Tibial artery (tissue), 4 donors: Measurements from ENCODE around the gene ASCC1.
"Not testable (repeated sequence)": the region's sequence is repeated elsewhere in the genome, so short reads cannot be mapped to it uniquely, and the experiment has no call there.

Source experiments
- DNase-seq, 2 donors: peaks; one replicate each; pipeline ENCODE4 v3.0.0-alpha.2; 2019
- H3K27ac ChIP-seq, 2 donors: fragments of 200-600 bp; sonication (generic) in 1 of 2; 1 replicate in 1 of 2; 2 replicates in 1 of 2; pipeline ENCODE4 v1.5.1; 2018 to 2019; ENCODE audit warnings: mild to moderate bottlenecking in 1 of 2
- H3K27me3 ChIP-seq, 2 donors: fragments of 200-600 bp; sonication (generic) in 1 of 2; one replicate each; pipeline versions ENCODE4 v1.5.1 to v1.6.0; 2016 to 2019
- H3K36me3 ChIP-seq, 3 donors: fragments of 200-600 bp; sonication (generic) in 2 of 3; one replicate each; pipeline ENCODE4 v1.5.1; 2016 to 2019; ENCODE audit warnings: mild to moderate bottlenecking in 2 of 3
- H3K4me1 ChIP-seq, 4 donors: fragments of 200-600 bp; sonication (generic) in 2 of 4; 1 replicate in 3 of 4; 2 replicates in 1 of 4; pipeline ENCODE4 v1.5.1; 2016 to 2019
- H3K4me3 ChIP-seq, 2 donors: fragments of 200-600 bp; sonication (generic) in 1 of 2; 1 replicate in 1 of 2; 2 replicates in 1 of 2; pipeline ENCODE4 v1.5.1; 2018 to 2019; ENCODE audit warnings: mild to moderate bottlenecking in 2 of 2
- H3K9me3 ChIP-seq, 3 donors: fragments of 200-600 bp; sonication (generic) in 1 of 3; one replicate each; pipeline ENCODE4 v1.5.1; 2016 to 2019
- intact Hi-C: fragments of 100-400 bp; cut with DNase I; formaldehyde crosslinking; loops from one replicate; pipeline ENCODE4 v1.15.0; 2023; ENCODE audit warnings: low total_unique reads
- TF ChIP-seq, protein P1 (sequence below), 2 experiments: fragments of 200-600 bp in 1 of 2; fragments of 450-650 bp in 1 of 2; IDR thresholded peaks; one replicate each; pipeline ENCODE4 v1.5.1; 2017 to 2019; ENCODE audit warnings: antibody characterized with exemption in 2 of 2, mild to moderate bottlenecking in 1 of 2, moderate library complexity in 1 of 2

Gene ASCC1

DNA sequence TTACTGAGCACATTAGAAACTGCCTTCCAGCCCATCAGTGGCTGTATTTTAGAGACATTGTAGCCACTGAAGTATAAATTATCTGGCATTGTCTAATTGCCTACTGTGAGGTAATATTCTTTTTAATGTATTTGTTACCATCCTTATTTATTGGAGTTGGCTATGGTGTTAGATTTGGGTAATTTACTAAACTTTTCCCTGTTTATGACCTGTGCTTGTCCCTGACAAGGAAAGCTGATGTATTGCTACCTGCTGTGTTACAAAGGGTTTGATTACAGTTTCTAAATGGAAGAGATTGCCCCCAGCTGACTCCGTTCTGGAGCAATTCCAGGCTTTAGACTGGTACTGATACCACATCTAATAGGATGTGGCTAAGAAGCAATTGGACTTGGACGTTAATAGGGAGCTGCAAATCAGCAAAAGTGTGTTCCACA, 12.3 kb upstream of the ASCC1 start:
- Histone ChIP-seq H3K27ac (peak overlapping the region; percentile 79 to 92), H3K27me3 (no peaks in the 10 kb centered on the region), H3K36me3 (peaks cover 33 to 50% (median 47%) of the 10 kb centered on the region in 3 donors), H3K9me3 (no peaks in the 10 kb centered on the region), H3K4me1 (peaks cover 0 to 75% (median 44%) of the 10 kb centered on the region in 4 donors), H3K4me3 (no peak overlapping the region)
- DNase-seq, result peak in 1 of 2 donors; percentile 20
- intact Hi-C loops, result no loop called here
- TF ChIP-seq, protein P1, sequence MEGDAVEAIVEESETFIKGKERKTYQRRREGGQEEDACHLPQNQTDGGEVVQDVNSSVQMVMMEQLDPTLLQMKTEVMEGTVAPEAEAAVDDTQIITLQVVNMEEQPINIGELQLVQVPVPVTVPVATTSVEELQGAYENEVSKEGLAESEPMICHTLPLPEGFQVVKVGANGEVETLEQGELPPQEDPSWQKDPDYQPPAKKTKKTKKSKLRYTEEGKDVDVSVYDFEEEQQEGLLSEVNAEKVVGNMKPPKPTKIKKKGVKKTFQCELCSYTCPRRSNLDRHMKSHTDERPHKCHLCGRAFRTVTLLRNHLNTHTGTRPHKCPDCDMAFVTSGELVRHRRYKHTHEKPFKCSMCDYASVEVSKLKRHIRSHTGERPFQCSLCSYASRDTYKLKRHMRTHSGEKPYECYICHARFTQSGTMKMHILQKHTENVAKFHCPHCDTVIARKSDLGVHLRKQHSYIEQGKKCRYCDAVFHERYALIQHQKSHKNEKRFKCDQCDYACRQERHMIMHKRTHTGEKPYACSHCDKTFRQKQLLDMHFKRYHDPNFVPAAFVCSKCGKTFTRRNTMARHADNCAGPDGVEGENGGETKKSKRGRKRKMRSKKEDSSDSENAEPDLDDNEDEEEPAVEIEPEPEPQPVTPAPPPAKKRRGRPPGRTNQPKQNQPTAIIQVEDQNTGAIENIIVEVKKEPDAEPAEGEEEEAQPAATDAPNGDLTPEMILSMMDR (IDR thresholded peaks at IDR 0.05), result no peak

DNA sequence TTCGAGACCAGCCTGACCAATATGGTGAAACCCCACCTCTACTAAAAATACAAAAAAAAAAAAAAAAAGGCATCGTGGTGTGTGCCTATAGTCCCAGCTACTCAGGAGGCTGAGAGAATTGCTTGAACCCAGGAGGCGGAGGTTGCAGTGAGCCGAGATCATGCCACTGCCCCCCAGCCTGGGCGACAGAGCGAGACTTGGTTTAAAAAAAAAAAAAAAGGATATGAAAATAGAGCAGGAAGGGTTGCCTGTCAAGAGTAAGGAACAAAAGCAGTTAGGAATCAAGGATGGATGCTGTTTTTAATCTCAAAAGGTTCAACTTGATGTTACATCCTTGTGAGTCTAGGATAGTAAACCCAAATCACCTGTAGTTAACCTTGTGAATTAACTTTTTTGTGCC, 11.8 kb upstream of the ASCC1 start:
- Histone ChIP-seq H3K36me3 (peaks cover 28 to 45% (median 42%) of the 10 kb centered on the region in 3 donors), H3K27me3 (no peaks in the 10 kb centered on the region), H3K27ac (peak overlapping the region; percentile 79 to 92), H3K4me1 (peaks cover 0 to 80% (median 46%) of the 10 kb centered on the region in 4 donors), H3K9me3 (no peaks in the 10 kb centered on the region), H3K4me3 (no peak overlapping the region)
- TF ChIP-seq, protein P1 (IDR thresholded peaks at IDR 0.05), result no peak
- intact Hi-C loops, result no loop called here
- peak in 1 of 2 donors; percentile 40 for DNase-seq

DNA sequence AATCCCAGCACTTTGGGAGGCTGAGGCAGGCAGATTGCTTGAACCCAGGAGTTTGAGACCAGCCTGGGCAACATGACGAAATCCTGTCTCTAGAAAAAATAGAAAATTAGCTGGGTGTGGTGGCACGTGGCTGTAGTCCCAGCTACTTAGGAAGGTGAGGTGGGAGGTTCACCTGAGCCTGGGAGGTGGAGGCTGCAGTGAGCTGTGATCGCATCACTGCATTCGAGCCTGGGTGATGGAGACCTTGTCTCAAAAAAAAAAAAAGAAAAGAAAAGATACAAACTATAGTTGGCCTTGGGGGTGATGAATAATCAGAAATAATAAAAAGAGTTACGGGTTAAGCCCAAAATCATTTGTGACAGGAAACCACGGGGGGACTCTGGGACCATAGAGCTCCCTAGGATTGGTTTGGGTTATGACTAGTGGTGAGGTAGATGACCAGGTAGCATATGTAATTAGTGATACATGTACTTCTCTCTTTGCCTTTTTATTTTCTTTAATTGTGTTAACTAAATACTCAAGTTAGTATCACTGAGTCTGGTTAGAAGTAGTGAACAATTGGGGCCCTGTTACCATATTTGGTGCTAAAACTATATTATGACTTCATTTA, 10.4 kb upstream of the ASCC1 start:
- no peaks in the 10 kb centered on the region for H3K9me3 ChIP-seq
- H3K27ac ChIP-seq, result peak overlapping the region; percentile 79 to 92
- peaks cover 23 to 35% (median 34%) of the 10 kb centered on the region in 3 donors for H3K36me3 ChIP-seq
- no peaks in the 10 kb centered on the region for H3K27me3 ChIP-seq
- intact Hi-C loops, result no loop called here
- H3K4me1 ChIP-seq, result peaks cover 0 to 89% (median 47%) of the 10 kb centered on the region in 4 donors
- peak in 1 of 2 donors; percentile 32 for DNase-seq
- TF ChIP-seq, protein P1 (IDR thresholded peaks at IDR 0.05), result no peak
- no peak overlapping the region for H3K4me3 ChIP-seq

DNA sequence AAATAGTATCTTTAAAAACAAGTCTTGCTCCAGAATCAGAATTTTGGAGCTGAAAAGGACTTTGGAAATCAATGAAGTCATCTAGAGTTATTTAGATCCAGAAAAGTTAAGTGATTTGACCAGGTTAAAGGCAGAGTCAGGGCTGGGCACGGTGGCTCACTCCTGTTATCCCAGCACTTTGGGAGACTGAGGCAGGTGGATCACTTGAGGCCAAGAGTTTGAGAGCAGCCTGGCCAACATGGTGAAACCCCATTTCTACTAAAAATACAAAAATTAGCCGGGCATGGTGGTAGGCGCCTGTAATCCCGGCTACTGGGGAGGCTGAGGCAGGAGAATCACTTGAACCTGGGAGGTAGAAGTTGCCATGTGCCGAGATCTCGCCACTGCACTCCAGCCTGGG, 8.1 kb upstream of the ASCC1 start:
- peaks cover 0 to 88% (median 36%) of the 10 kb centered on the region in 4 donors for H3K4me1 ChIP-seq
- H3K9me3 ChIP-seq, H3K27me3 ChIP-seq, intact Hi-C loops, H3K4me3 ChIP-seq: not testable (repeated sequence)
- peaks cover 23 to 36% (median 31%) of the 10 kb centered on the region in 3 donors for H3K36me3 ChIP-seq
- peak overlapping the region; percentile 79 to 92 for H3K27ac ChIP-seq
- DNase-seq, result peak in 1 of 2 donors; percentile 50

DNA sequence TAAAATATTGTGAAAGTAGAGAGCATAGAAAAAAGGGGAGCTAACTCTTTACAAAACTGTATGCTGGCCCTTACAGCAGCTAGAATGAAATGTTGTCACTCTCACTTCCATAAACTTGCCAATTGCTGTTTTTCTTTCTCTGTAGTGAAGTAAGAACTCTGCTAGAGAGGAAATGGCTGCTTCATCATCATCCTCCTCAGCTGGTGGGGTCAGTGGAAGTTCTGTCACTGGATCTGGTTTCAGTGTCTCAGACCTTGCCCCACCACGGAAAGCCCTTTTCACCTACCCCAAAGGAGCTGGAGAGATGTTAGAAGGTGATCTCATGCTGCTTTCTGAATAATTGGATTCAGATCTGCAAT, 7.6 kb upstream of the ASCC1 start:
- Histone ChIP-seq H3K27ac (peak overlapping the region; percentile 79 to 92), H3K4me1 (peaks cover 0 to 88% (median 36%) of the 10 kb centered on the region in 4 donors), H3K9me3 (no peaks in the 10 kb centered on the region), H3K36me3 (peaks cover 23 to 36% (median 31%) of the 10 kb centered on the region in 3 donors), H3K4me3 (no peak overlapping the region), H3K27me3 (no peaks in the 10 kb centered on the region)
- TF ChIP-seq, protein P1 (IDR thresholded peaks at IDR 0.05), result no peak
- peak; percentile 51 to 70 for DNase-seq
- intact Hi-C loops, result no loop called here

DNA sequence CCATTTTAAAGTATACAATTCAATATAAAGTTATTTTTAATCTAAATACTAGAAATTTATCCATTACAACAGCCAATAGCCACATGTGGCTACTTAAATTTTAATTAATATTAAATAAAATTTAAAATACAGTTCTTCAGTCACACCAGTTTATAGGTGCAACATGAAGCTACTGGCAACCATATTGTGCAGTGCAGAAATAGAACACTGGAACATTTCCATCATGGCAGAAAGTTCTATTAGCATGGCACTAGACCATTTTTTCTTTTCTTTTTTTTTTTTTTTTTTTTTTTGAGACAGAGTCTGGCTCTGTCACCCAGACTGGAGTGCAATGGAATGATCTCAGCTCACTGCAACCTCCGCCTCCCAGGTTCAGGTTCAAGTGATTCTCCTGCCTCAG, 5.2 kb upstream of the ASCC1 start:
- H3K27ac ChIP-seq, result peak overlapping the region; percentile 92 to 94
- H3K4me1 ChIP-seq, result peaks cover 0 to 90% (median 37%) of the 10 kb centered on the region in 4 donors
- intact Hi-C loops, result no loop called here
- no peaks in the 10 kb centered on the region for H3K9me3 ChIP-seq
- H3K27me3 ChIP-seq, result no peaks in the 10 kb centered on the region
- DNase-seq, result peak in 1 of 2 donors; percentile 62
- TF ChIP-seq, protein P1 (IDR thresholded peaks at IDR 0.05), result no peak
- peaks cover 23 to 36% (median 28%) of the 10 kb centered on the region in 3 donors for H3K36me3 ChIP-seq
- H3K4me3 ChIP-seq, result no peak overlapping the region
